Left hindlimb (tissue), 1 donor: ENCODE data around the gene STRBP.
"Not testable (repeated sequence)": the region's sequence is repeated elsewhere in the genome, so short reads cannot be mapped to it uniquely, and the experiment has no call there.

Source experiments
- DNase-seq: peaks from one replicate; pipeline ENCODE4 v3.0.0-alpha.2; 2018

Gene STRBP

DNA sequence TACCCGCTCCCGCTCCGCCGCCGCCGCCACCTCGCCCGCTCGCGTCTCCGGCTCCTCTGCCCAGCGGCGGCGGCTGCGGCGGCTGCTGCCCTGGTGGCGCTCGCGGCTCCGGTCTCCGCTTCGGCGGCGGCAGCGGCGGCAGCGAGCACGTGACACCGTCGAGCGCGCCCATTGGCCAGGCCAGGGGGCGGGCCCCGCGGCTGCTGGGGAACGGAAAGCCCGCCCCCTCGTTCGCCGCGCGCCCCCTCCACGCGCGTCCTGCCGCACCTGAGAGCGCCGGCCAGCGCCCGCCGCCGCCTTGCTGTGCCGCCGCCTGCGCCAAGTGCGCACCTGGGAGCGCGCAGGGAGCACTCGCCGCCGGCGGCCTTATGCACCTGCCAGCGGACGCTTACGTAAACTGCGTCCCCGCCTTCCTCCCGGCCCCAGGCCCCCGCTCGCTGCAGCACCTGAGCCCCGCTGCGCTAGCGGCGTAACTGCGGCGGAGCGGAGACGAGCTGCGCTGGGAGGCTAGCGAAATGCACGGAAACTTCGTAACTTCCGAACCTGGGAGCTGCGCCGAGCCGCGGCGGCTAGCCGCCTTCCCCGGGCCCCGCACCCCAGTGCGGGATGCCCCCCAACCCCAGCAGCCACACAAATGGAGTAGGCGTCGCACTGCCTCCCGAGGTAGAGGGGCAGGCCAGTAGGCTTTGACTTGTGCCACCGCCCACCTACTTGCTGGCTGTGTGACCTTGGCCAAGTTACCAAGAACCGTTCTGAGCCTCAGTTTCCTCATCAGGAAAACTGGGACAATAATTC lies at the start of gene STRBP:
Gene STRBP (minus strand): TSS at position 122 of the 795 bp plus-strand sequence. CDS start 84,452 bp downstream, outside the sequence.
- DNase-seq = peak; percentile 90

DNA sequence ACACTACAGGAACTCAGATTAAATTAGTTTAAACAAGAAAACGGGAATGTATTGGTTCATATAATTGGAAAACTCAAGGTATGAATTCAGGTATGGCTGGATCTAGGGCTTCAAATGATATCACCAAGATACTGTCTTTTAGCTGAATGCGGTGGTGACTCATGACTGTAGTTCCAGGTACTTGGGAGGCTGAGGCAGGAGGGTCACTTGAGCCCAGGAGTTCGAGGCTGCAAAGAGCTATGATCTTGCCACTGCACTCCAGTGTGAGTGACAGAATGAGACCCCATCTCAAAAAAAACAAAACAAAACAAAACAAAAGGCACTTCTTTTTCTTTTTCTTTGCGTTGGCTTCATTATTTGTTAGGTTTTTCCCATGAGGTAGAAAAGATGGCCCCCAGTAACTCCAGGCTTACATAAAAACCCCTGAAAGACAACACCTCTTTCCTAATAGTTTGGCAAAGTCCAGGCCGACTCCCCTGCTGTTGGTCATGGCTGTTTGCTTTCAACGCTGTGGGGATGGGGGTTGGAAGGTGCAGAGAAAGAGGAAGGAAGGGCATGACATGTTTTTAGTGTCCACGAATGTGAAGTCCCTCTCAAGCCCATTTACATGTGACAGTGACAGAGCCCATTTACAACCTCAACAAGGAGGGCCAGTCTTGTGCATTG lies 47.8 kb upstream of the STRBP start:
- no peak for DNase-seq

DNA sequence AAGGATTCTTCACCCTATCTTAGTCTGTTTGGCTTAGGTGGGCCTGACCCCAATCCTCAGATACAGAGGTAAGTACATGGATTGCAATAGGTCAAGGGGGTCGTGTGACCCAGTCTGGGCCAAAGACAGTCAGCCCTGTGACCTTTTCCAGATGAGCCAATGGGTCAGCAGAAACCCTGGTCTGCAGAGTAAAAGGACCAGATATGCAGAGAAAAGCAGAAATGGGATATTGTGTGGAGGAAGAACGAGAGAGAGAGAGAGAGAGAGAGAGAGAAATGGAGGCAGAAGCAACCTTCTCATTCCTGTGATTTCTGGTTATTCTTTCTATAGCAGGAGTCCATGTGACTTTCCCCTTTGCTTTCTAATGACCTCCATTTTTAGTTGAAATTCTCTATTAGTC lies 47.2 kb upstream of the STRBP start:
- no peak for DNase-seq

DNA sequence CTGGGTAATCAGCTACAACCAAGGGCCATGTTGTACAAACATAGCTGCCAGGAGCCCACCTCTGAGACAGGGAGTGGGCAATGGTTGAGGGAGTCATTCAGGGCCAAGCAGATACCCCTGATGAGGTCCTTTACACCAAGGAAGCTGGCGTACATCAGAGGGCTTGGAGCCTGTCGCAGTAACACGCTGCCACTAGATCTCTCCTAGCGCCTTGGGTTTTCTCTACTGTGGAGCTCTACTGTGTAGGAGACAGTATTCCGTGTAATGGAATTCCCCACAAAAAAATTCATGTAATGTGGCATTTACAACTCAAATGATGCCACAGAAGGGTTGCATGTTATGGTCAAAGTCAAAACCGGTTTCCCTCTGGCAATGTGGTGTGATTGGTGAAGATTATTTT lies 46.2 kb upstream of the STRBP start:
- no peak for DNase-seq

DNA sequence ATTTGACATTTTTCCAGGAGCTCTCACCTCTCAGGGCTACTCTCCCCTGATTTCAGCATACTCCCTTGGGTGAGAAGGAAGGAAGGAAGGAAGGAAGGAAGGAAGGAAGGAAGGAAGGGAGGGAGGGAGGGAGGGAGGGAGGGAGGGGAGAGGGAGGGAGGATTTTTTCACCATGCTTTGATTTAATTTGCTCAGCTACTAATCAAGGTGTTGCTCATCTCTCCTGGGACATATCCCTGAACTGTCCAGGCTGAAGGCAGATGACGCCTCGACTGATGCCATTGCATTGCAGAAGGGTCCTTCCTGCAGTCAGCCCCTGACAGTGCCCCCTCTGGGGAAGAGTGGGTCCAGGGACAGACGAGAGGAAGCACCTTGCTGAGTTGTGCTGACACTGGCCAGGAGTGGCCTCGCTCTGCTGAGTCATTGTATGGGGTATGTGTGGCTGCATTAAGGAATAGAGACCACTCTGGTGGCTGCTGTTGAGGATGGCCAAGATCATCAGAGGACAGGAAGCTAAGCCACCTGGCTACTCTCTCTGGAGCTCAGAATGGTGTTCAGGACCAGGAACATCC lies 44.0 kb upstream of the STRBP start:
- DNase-seq = no peak

DNA sequence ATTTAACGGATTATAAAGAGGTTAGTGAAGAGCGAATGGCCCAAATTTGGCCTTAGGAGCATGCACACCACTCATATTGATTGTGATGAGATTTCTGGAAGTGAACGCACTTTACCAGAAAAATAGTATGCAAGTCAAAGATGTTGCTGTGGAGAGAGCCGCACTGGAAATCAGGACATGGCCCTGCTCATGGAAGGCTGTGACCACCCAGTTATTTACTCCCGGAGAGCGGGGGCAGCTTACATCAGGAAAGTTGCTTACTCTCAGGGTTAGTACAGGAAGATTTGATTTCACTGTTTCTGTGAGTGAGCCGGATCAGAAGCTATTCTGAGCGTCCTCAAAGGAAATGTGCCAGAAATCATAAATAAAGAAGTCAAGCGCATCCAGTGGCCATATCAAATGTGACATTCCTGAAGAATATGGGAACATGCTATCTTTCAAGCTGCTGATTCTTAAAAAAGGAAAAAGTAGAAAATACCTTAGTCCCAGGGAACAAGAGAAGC lies 42.9 kb upstream of the STRBP start:
- DNase-seq = no peak

DNA sequence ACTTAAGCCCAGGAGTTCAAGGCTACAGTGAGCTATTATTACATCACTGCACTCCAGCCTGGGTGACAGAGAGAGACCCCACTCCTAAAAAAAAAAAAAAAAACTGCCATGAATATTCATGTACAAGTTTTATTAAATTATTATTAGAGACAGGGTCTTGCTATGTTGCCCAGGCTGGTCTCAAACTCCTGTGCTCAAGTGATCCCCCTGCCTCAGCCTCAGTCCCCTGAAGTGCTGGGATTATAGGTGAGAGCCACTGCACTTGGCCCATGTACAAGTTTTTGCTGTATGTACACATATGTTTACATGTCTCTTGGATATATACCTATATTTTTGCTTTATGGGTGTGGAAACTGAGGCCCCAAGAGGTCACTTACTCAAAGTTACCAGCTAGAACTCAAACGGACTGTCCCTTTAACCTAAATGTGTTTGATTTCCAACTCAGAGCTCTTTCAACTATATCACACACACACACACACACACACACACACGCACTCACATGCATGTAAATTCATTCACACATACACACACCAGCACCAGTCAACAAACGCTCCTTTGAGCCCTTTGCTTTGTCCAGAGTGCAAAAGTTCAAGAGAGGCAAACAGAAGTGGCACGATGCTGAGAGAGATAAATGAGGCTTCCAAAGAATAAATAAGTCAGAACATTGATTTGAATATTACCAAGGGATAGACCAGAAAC lies 42.3 kb upstream of the STRBP start:
- no peak for DNase-seq

DNA sequence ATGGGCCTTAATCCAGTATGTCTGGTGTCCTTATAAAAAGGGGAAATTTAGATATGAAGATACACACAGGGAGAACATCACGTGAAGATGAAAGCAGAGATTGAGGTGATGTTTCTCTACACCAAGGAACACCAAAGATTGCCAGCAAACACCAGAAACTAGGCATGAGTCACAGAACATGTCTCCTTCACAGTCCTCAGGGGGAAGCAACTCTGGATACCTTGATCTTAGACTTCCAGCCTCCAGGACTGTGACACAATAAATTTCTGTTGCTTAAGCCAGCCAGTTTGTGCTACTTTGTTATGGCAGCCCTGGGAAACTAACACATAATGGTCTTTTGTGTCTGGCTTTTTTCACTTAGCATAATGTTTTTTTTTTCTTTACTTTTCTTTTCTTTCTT lies 41.2 kb upstream of the STRBP start:
- DNase-seq = no peak

DNA sequence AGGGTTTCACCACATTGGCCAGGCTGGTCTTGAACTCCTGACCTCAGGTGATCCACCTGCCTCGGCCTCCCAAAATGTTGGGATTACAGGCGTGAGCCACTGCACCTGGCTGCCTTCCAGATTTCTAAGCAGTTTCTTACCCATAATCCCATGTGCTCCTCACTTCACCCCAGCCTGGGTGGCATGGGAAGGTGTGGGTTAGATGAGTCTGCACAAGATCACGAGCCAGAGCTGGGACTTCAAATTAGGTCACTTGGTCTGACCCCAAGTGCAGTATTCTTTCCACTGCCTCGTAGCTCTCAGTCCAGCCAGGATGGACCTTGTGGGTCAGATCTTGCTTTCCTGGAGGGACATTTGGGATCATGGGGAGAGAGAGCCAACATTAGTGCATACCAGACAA lies 37.5 kb upstream of the STRBP start:
- DNase-seq = no peak

DNA sequence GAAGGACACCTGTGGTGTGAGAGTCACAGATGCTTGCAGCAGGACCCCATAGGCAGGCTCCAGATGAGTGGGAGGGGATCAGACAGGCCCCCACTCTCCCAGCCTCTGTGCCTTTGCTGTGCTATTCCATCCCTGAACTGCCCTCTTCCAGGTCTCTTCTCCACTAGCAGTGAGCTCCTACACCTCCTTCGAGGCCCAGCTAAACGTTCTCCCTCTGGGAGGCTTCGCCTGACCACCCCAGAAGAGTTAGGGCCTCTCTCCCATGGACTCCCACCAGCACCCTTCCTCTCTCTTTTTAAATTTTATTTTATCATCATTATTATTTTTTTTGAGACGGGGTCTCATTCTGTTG lies 35.9 kb upstream of the STRBP start:
- DNase-seq = no peak

DNA sequence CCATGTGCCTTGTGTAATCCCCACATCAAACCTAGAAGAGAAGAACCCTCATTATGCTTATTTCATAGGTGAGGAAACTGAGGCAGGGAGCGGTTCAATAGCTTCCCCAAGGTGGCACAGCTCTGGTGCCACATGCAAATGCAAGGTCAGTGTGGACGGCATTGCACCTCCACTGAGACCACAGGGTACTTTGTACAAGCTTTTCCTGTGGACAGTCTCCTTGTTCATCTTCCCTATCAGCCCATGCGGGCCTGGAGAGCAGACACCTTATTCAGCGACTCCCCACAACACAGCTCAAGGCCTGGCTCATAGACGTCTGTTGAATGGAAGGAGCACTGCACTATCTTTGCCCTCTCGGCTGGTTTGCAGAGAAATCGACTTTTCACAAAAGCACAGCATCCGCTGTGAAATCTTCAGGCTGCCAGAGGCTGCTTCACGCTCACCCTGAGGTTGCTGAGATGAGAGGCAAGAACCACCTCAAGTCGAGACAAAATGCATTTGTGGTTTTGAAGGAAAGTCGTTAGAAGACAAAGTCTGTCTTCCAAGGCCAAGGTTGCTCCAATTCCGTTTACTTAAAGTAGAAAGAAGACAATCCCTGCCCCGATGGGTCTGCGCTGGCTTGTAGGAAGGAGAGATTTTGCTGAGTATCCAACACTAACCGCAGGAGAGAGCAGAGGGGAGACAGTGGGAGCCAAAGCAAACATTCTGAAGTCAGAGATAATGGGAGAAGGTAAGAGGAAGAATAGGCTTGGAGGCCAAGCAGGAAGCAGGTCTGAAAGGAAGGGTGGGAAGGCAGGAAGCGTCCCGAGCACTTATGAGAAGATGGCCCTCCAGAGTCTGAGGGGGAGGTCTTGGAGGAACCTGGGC lies 34.2 kb upstream of the STRBP start:
- peak; percentile 65 for DNase-seq

DNA sequence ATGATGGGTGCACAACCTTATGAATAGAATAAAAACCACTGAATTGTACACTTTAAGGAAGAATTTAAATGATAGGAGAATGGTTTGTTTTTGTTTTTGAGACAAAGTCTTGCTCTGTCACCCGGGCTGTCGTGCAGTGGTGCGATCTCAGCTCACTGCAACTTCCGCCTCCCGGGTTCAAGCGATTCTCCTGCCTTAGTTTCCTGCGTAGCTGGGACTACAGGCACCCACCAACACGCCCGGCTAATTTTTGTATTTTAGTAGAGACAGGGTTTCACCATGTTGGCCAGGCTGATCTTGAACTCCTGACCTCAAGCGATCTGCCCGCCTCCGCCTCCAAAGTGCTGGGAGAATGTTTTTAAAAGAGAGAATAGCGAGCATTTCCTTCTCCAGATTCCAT lies 33.5 kb upstream of the STRBP start:
- not testable (repeated sequence) for DNase-seq

DNA sequence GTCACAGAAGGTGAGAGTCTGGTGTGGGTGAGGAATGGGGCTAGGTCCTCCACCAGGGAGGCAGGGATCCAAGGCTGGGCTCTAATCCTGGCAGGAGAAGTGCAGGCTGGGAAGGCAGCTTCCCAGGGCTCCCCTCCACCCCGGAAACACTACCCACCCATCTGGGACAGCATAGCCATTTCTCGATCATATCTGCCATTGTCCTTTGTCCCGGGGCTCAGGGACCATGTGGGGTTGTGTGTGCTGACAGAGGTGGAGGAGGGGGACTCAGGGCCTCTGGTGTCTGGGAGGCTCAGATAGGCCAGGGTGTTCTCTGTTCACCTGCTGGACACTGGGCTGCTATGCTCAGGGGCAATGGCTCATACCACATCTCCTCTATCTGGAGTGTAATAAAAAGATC lies 32.2 kb upstream of the STRBP start:
- no peak for DNase-seq

DNA sequence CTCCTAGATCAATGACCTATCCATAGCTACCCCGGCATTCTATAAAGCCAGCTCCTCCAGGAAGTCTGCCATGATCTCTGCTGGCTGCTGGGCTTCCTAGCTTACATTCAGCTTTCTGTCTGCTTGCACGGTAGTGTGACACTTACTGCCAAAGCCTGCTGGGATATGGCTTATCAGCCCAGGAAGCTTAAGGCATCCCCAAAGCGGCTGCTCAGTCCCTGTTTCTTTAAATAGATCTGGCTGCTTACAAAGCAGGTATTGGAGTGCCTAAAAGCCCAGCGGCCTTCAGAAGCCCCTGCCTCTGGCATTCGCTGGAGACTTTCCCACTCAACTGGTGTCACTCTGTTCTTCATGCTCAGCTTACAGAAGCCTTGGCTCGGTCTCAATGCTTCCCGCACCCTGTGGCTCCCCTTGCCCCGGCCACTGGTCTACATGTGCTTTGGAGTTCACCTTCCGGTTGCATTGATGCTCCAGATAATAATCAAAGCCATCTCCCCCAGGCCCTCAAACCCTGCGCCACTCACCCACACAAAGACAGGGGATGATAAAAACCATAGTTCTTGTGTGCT lies 31.3 kb upstream of the STRBP start:
- no peak for DNase-seq

DNA sequence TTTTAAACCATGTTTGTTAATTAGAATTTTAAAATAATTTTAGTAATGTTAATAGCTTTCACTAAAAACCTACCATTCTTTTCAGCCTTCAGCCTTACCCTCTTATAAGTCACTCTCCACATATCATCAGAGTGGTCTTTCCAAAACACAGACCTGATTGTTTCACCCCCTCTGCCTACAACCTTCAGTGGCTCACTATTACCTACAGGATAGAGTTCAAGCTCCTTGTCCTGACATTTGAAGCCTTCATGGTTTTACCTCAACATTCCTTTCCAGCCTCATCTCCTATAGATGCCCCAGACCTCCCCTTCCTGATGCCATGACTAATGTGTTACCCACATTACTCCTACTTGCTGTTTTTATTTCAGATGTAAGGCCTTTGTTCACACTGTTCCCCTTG lies 27.8 kb upstream of the STRBP start:
- no peak for DNase-seq

DNA sequence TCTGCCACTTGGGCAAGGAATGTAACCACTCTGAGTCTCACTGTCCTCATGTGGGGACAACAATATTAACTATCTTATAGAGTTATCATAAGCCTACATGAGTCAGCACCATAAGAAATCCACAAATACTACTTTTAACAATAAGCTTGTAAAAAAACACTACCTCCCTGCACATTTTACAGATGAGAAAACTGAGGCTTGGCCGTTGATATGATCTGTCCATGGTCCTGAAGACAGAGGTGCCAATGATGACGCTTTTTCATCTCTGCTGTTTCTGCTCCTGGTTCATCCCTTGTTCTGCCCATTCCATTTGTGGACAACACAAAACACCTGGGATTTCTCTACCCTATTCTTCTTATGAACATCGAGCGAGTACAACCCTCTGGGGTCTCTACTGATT lies 23.4 kb upstream of the STRBP start:
- no peak for DNase-seq

DNA sequence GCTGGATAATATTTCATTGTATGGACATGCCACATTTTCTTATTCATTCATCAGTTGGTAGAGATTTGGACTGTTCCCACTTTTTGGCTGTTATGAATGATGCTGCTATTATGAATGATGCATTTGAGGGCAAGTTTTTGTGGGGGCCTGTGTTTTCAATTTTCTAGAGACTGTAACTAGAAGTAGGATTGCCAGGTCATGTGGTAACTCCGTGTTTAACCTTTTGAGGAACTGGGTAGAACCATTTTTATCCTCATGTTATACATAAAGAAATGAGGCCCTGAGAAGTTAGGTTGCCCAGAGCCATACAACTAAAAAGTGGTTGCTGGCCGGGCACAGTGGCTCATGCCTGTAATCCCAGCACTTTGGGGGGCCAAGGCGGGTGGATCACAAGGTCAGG lies 22.4 kb upstream of the STRBP start:
- no peak for DNase-seq

DNA sequence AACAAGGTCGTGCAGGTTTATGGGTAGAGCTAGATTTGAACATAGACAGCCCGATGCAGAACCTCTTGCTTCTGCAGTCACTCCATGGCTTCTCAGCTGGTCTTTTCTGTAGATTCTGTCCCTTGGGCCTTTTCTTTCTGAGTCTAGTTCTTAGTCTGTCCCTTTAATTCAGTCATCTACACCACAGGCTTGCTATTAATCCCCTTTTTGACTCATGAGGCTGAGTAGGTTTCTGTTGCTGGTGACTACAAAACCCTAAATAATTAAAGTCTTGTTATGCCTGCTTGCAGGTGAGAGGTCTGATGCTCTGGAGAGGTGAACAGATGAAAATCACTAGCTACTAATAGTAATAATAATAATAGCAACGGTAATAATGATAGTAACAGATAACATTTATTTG lies 19.3 kb upstream of the STRBP start:
- no peak for DNase-seq

DNA sequence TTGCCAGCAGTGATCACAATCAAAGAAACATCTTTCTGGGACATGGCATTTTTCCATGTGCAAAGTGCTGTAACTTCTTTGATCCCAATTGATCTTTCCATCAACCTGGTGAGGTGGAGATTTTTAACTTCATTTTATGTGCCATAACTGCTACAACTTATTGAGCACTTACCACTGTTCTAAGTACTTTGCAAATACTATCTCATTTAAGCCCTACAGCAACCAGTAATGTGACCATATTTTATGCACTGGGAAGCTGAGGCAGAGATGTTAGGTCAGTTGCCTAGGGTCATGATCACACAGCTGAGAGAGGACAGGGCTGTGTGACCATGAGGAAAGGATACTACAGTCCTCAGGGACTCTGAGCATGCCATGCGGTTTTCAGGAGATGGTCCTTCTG lies 17.9 kb upstream of the STRBP start:
- DNase-seq = no peak

DNA sequence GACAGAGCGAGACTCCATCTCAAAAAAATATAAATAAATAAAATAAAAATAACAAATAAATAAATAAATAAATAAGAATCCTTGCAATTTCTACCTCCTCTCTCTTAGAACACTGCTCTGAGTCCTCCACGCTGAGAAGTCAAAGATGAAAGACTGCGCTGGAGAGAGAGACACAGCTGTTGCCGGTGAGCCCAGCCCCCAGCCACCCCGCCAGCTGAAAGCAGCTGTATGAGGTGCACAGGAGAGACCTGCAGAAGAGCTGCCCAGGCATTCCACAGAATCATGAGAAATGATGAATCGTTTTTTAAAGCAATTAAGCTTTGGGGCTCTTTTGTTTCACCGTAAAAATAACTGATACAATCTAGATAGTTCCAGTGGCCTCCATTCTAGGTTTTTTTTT lies 16.3 kb upstream of the STRBP start:
- DNase-seq = no peak

DNA sequence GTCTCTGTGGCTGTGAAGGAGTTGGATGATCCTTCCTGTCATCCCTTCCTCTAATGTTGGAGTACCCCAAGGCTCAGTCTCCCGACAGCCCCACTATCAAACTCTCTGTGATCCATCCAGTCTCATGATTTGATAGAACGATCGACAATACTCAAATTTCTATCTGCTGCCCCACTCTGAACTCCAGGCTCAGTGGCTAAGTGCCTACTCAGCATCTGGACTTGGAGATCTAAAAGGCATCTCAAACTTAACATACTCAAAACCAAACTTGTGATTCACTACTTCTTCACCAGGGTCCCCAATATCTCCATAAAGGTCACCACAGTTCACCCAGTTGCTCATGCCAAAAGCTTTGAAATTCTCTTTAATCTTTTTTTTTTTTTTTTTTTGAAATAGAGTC lies 15.1 kb upstream of the STRBP start:
- DNase-seq = no peak

DNA sequence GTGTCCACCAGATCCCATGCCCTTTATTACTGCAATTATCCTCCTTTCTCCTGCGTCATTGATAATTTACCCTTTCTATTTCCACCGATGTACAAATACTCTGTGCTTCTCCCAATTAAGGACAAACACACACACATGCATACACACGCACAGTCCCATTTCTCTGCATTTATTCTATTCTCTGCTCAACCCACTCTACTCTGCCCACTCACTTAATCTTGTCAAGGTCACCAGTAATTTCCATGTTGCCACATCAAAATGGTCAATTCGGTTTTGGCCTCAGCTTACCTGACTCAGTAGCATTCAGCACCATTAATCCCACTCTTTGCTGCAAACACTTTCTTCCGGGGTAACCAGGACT lies 14.6 kb upstream of the STRBP start:
- DNase-seq = no peak
